IMR-90 (cell line): ENCODE measurements around the gene TRAK2. TPM values are rescaled to one million over a fixed set of nuclear protein-coding genes. Genes with fewer than 3 reads are reported as not detected.
"Not testable (repeated sequence)": the region's sequence is repeated elsewhere in the genome, so short reads cannot be mapped to it uniquely, and the experiment has no call there.

ENCODE experiments used
- ATAC-seq: fragments of 200-7000 bp; cut with Tn5 transposase; 2 replicates; pipeline ENCODE4 v1.9.1; 2020; ENCODE audit warnings: low read depth, mild to moderate bottlenecking, moderate library complexity
- BruUV-seq: library from RNA; stranded (reverse); fragments of 400-500 nt; replicated peaks from 2 replicates; lab custom pipeline; 2021; lab: Mats Ljungman, UMichigan
- CTCF ChIA-PET: fragments of 300-600 bp; formaldehyde crosslinking; extraction: SDS; loops from one replicate; lab custom pipeline; 2021; ENCODE audit warnings: antibody characterized with exemption; lab: Yijun Ruan, JAX
- POLR2A ChIA-PET: fragments of 300-600 bp; sonication (Branson Sonifier 250); formaldehyde crosslinking; loops from one replicate; lab custom pipeline; 2022; ENCODE audit warnings: antibody characterized with exemption; ENCODE audit not compliant: unreplicated experiment; lab: Charles Lee
- DNase-seq: peaks from one replicate; pipeline ENCODE4 v3.0.0; 2013
- H2AFZ ChIP-seq: replicated peaks from 2 replicates; pipeline ENCODE3; 2013; ENCODE audit warnings: low read length, mild to moderate bottlenecking; ENCODE audit not compliant: poor library complexity
- H2AK5ac ChIP-seq: 2 replicates; pipeline ENCODE4 v1.6.1; 2013; ENCODE audit warnings: low read depth, low read length, inconsistent platforms
- H2AK9ac ChIP-seq: replicated peaks from 2 replicates; pipeline ENCODE3; 2013; ENCODE audit warnings: mild to moderate bottlenecking, low read depth, low read length, moderate library complexity; ENCODE audit not compliant: poor library complexity
- H2BK120ac ChIP-seq: 2 replicates; pipeline ENCODE4 v1.6.1; 2013; ENCODE audit warnings: low read depth, low read length, inconsistent platforms
- H2BK15ac ChIP-seq: 3 replicates; pipeline ENCODE4 v1.6.1; 2013; ENCODE audit warnings: low read depth, low read length, inconsistent platforms
- H2BK20ac ChIP-seq: 2 replicates; pipeline ENCODE4 v1.6.1; 2013; ENCODE audit warnings: low read depth, mild to moderate bottlenecking, inconsistent platforms, low read length, moderate library complexity
- H2BK5ac ChIP-seq: 2 replicates; pipeline ENCODE4 v1.6.1; 2013; ENCODE audit warnings: mild to moderate bottlenecking, low read depth, low read length, inconsistent platforms; ENCODE audit not compliant: poor library complexity, severe bottlenecking
- H3K14ac ChIP-seq: replicated peaks from 2 replicates; pipeline ENCODE4 v1.6.1; 2013; ENCODE audit warnings: low read depth, low read length, inconsistent platforms
- H3K18ac ChIP-seq: 2 replicates; pipeline ENCODE4 v1.6.1; 2013; ENCODE audit warnings: low read depth, low read length, control low read depth
- H3K23ac ChIP-seq: 2 replicates; pipeline ENCODE4 v1.6.1; 2013; ENCODE audit warnings: low read depth, low read length, inconsistent platforms
- H3K27ac ChIP-seq: 2 replicates; pipeline ENCODE4 v1.5.1; 2013; ENCODE audit warnings: mild to moderate bottlenecking, control low read depth, low read length; ENCODE audit not compliant: insufficient read depth
- H3K27me3 ChIP-seq: 2 replicates; pipeline ENCODE4 v1.6.1; 2013; ENCODE audit warnings: low read length; ENCODE audit not compliant: control insufficient read depth, insufficient read depth
- H3K36me3 ChIP-seq: 2 replicates; pipeline ENCODE4 v1.6.1; 2013; ENCODE audit warnings: low read length, mixed read lengths; ENCODE audit not compliant: control insufficient read depth, insufficient read depth
- H3K4ac ChIP-seq: 2 replicates; pipeline ENCODE4 v1.6.1; 2013; ENCODE audit warnings: low read depth, low read length, inconsistent platforms
- H3K4me1 ChIP-seq: 2 replicates; pipeline ENCODE4 v1.6.1; 2013; ENCODE audit warnings: low read length, mixed read lengths; ENCODE audit not compliant: control insufficient read depth, insufficient read depth
- H3K4me2 ChIP-seq: 2 replicates; pipeline ENCODE4 v1.6.1; 2013; ENCODE audit warnings: low read depth, mild to moderate bottlenecking, control low read depth, low read length, moderate library complexity
- H3K4me3 ChIP-seq: 2 replicates; pipeline ENCODE4 v1.5.1; 2013; ENCODE audit warnings: low read depth, mild to moderate bottlenecking, control low read depth, low read length, moderate library complexity; ENCODE audit not compliant: insufficient read depth
- H3K56ac ChIP-seq: 2 replicates; pipeline ENCODE4 v1.6.1; 2013; ENCODE audit warnings: low read length, inconsistent platforms; ENCODE audit not compliant: insufficient read depth; ENCODE audit errors: extremely low read depth
- H3K79me1 ChIP-seq, 2 experiments: 2 replicates each; pipeline ENCODE4 v1.6.1; 2013; ENCODE audit warnings: low read length in 2 of 2, inconsistent platforms in 1 of 2, low read depth in 1 of 2
- H3K9ac ChIP-seq: 2 replicates; pipeline ENCODE4 v1.6.1; 2013; ENCODE audit warnings: low read depth, low read length, control low read depth
- H3K9me1 ChIP-seq: 2 replicates; pipeline ENCODE4 v1.6.1; 2013; ENCODE audit warnings: low read length, inconsistent platforms; ENCODE audit not compliant: insufficient read depth
- H3K9me3 ChIP-seq: 2 replicates; pipeline ENCODE4 v1.6.1; 2013; ENCODE audit warnings: low read length; ENCODE audit not compliant: control insufficient read depth, insufficient read depth
- H4K20me1 ChIP-seq: 2 replicates; pipeline ENCODE4 v1.6.1; 2013; ENCODE audit warnings: low read length, inconsistent platforms; ENCODE audit not compliant: insufficient read depth
- H4K5ac ChIP-seq: 2 replicates; pipeline ENCODE4 v1.6.1; 2013; ENCODE audit warnings: mild to moderate bottlenecking, low read depth, low read length, control low read depth
- H4K8ac ChIP-seq, 2 experiments: 2 replicates each; pipeline ENCODE4 v1.6.1; 2013; ENCODE audit warnings: low read depth in 2 of 2, low read length in 2 of 2, control low read depth in 1 of 2, inconsistent platforms in 1 of 2
- H4K91ac ChIP-seq: 2 replicates; pipeline ENCODE4 v1.6.1; 2013; ENCODE audit warnings: low read depth, low read length, inconsistent platforms; ENCODE audit not compliant: insufficient read depth
- CHD1 ChIP-seq: IDR thresholded peaks from 2 replicates; pipeline ENCODE4 v1.6.1; 2012; ENCODE audit warnings: low read depth, low read length, improper control_type of control experiment
- MAFK ChIP-seq: IDR thresholded peaks from 2 replicates; pipeline ENCODE4 v1.6.1; 2012; ENCODE audit warnings: low read depth, low read length, improper control_type of control experiment
- NFE2L2 ChIP-seq: fragments of 150-350 bp; IDR thresholded peaks from 2 replicates; pipeline ENCODE4 v1.6.1; 2016; ENCODE audit warnings: low read depth, mild to moderate bottlenecking, low read length
- RFX5 ChIP-seq: IDR thresholded peaks from 2 replicates; pipeline ENCODE4 v1.8.0; 2012; ENCODE audit warnings: low read depth, mild to moderate bottlenecking, low read length, moderate library complexity
- SMC3 ChIP-seq: fragments of 150-350 bp; IDR thresholded peaks from 2 replicates; pipeline ENCODE4 v1.6.1; 2016; ENCODE audit warnings: low read depth, mild to moderate bottlenecking, antibody characterized with exemption, low read length, moderate library complexity
- WGBS, 2 experiments: methylation state at CpG; one replicate each; pipeline versions ENCODE4 v1.1.5 to v1.1.7; 2013; ENCODE audit warnings: missing lambda C conversion rate in 2 of 2; ENCODE audit not compliant: insufficient read length in 1 of 2; ENCODE audit errors: extremely low coverage in 2 of 2; 5-methylcytosine and 5-hydroxymethylcytosine counted together
- dilution Hi-C: fragments of 300-500 bp; cut with HindIII; formaldehyde crosslinking; loops from one replicate; pipeline ENCODE4 v1.14.3; 2018; ENCODE audit warnings: low sequenced_read_pairs; ENCODE audit not compliant: unreplicated experiment
- in situ Hi-C: fragments of 300-500 bp; cut with MboI; formaldehyde crosslinking; loops from 3 replicates; pipeline ENCODE4 v1.14.3; 2019; ENCODE audit warnings: low sequenced_read_pairs, inconsistent platforms, mixed read lengths
- intact Hi-C: fragments of 100-400 bp; cut with micrococcal nuclease; formaldehyde crosslinking; loops from 2 replicates; pipeline ENCODE4 v1.10.0; 2022
- polyA plus RNA-seq, 3 experiments: library from polyadenylated mRNA; depleted of rRNA; stranded (reverse); fragments of >200 nt; gene quantifications; 2 replicates each; pipeline ENCODE4 v1.2.3, GENCODE V29; 2012; ENCODE audit warnings: low replicate concordance in 1 of 3
- total RNA-seq: library from RNA; depleted of rRNA; stranded (reverse); fragments of >200 nt; gene quantifications from 2 replicates; pipeline ENCODE4 v1.2.3, GENCODE V29; 2012

Gene TRAK2
- total and polyA plus RNA-seq, 2 of the 4 experiments (the other 2 are of a cell fraction), result 13.1 to 65.4 TPM

DNA sequence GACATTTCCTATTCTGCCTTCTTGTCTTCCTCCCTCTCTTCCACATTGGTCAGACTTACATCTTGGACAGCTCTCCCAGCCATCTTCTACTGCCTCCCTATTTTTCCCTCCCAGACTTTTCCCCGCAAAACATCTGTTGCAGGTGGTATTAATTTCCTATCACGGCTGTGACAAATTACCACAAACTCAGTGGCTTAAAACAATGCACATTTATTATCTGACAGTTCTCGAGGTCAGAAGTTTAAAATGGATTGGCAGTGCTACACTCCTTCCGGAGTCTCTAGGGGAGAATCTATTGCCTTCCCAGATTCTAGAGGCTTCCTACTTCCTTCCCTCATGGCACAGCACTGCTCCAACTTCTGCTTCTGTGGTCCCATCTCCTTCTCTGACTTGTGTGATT, 33.5 kb upstream of the TRAK2 start:
- dilution Hi-C loops, result no loop called here
- ChIA-PET POLR2A (no interaction called here), CTCF (no interaction called here)

DNA sequence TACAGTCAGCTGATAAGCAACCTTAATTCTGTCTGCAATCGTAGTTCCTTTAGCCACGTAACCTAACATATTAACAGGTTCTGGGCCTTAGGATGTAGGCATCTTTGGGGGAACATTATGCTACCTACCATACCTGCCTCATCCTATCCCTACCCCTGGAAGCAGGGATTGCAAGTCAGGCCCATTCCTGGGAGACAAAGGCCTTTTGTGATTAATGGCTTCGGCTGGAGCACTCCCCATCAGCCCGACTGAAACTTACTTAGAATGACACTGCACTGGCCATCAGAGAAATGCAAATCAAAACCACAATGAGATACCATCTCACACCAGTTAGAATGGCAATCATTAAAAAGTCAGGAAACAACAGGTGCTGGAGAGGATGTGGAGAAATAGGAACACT, 32.5 kb upstream of the TRAK2 start:
- H3K9ac ChIP-seq, H4K8ac ChIP-seq, H4K5ac ChIP-seq, CTCF ChIA-PET, H3K4me3 ChIP-seq, H3K27me3 ChIP-seq, H3K18ac ChIP-seq, H2BK120ac ChIP-seq, BruUV-seq, H3K4me2 ChIP-seq, H2AFZ ChIP-seq, H4K91ac ChIP-seq, H3K9me1 ChIP-seq, H3K4me1 ChIP-seq, H3K56ac ChIP-seq, H3K9me3 ChIP-seq, DNase-seq, H2BK20ac ChIP-seq, H3K4ac ChIP-seq, H3K36me3 ChIP-seq, H3K27ac ChIP-seq, H2BK15ac ChIP-seq, H2BK5ac ChIP-seq, H3K79me1 ChIP-seq, POLR2A ChIA-PET, in situ Hi-C loops, H2AK5ac ChIP-seq, H4K20me1 ChIP-seq, ATAC-seq, H3K23ac ChIP-seq, H2AK9ac ChIP-seq, intact Hi-C loops, H3K14ac ChIP-seq, dilution Hi-C loops: not testable (repeated sequence)
- WGBS, 2 experiments, result no CpG with 5 or more reads among the region's 4 CpGs

More for the DNA sequence above, 33.5 kb upstream of the TRAK2 start:
- no peaks in the 10 kb centered on the region for H3K4me1 ChIP-seq
- no peak overlapping the region for H3K27ac ChIP-seq
- H2AK5ac ChIP-seq, result no peak overlapping the region
- no peak overlapping the region for H3K4me2 ChIP-seq
- 83% methylated on average over 2 of the region's 4 CpGs; no CpG with 5 or more reads in 1 of the 2 experiments for WGBS, 2 experiments
- in situ Hi-C loops (no loop called here), intact Hi-C loops (no loop called here)
- H2BK120ac ChIP-seq, result no peak overlapping the region
- no peak overlapping the region for H4K5ac ChIP-seq
- BruUV-seq, result no TSS peak
- ATAC-seq, result no peak
- no peak overlapping the region for H3K23ac ChIP-seq
- TF ChIP-seq SMC3 (no peak), CHD1 (no peak), MAFK (no peak), NFE2L2 (no peak), RFX5 (no peak)
- no peak overlapping the region for H2BK5ac ChIP-seq
- H3K14ac ChIP-seq, result no peak overlapping the region
- no peak overlapping the region for H2BK20ac ChIP-seq
- H3K4me3 ChIP-seq, result no peak overlapping the region
- no peak overlapping the region for H3K4ac ChIP-seq
- no peak for DNase-seq
- no peaks in the 10 kb centered on the region; a peak in 1 of 4 replicates for H3K79me1 ChIP-seq
- no peak overlapping the region for H2AFZ ChIP-seq
- H3K9me3 ChIP-seq, result no peaks in the 10 kb centered on the region
- no peaks in the 10 kb centered on the region for H4K20me1 ChIP-seq
- H2BK15ac ChIP-seq, result no peak overlapping the region
- no peak overlapping the region for H2AK9ac ChIP-seq
- H3K18ac ChIP-seq, result no peak overlapping the region
- no peak overlapping the region for H3K9ac ChIP-seq
- no peak overlapping the region for H4K8ac ChIP-seq
- H3K36me3 ChIP-seq, result peaks cover 9% of the 10 kb centered on the region; the same call in 1 of the 2 replicates
- no peaks in the 10 kb centered on the region for H3K9me1 ChIP-seq
- no peaks in the 10 kb centered on the region for H3K27me3 ChIP-seq
- no peak overlapping the region for H3K56ac ChIP-seq
- H4K91ac ChIP-seq, result no peak overlapping the region
